HEK293 (cell line): ENCODE data around the gene C1QC.
A peak's percentile ranks its signal among the peaks of the same experiment; 100 is the strongest.

ENCODE experiments used
- CTCF ChIA-PET: fragments of 350-600 bp; formaldehyde crosslinking; extraction: SDS; loops from one replicate; lab custom pipeline; 2021; ENCODE audit warnings: antibody characterized with exemption; lab: Yijun Ruan, JAX
- POLR2A ChIA-PET: fragments of 300-600 bp; formaldehyde crosslinking; extraction: SDS; loops from one replicate; lab custom pipeline; 2020; ENCODE audit warnings: antibody characterized with exemption, inconsistent platforms; lab: Yijun Ruan, JAX
- H3K27ac ChIP-seq: fragments of 200-500 bp; sonication (Bioruptor generic); 2 replicates; pipeline ENCODE4 v1.5.1; 2014; ENCODE audit warnings: low read depth, low read length, control low read depth, inconsistent platforms; ENCODE audit errors: extremely low read depth
- H3K36me3 ChIP-seq, 2 experiments: fragments of 200-500 bp in 1 of 2; sonication (Bioruptor generic) in 1 of 2; 1 replicate in 1 of 2; 2 replicates in 1 of 2; pipeline ENCODE4 v1.5.1; 2014 to 2017; ENCODE audit warnings: inconsistent platforms in 2 of 2, low read length in 2 of 2; ENCODE audit not compliant: control insufficient read depth in 2 of 2, insufficient read depth in 1 of 2
- H3K4me1 ChIP-seq: fragments of 200-500 bp; sonication (Bioruptor generic); 2 replicates; pipeline ENCODE4 v1.5.1; 2014; ENCODE audit warnings: mild to moderate bottlenecking, low read length, inconsistent platforms; ENCODE audit not compliant: control insufficient read depth, insufficient read depth
- H3K4me3 ChIP-seq: 2 replicates; pipeline ENCODE4 v1.5.1; 2011; ENCODE audit warnings: low read depth, mild to moderate bottlenecking, control low read depth, low read length, moderate library complexity
- H3K9me3 ChIP-seq: fragments of 200-500 bp; sonication (Bioruptor generic); 2 replicates; pipeline ENCODE4 v1.5.1; 2014; ENCODE audit warnings: low read depth, low read length, inconsistent platforms; ENCODE audit not compliant: control insufficient read depth, insufficient read depth
- BCL6B ChIP-seq: fragments of 450-650 bp; formaldehyde crosslinking; IDR thresholded peaks from 2 replicates; pipeline ENCODE4 v1.5.1; 2017; ENCODE audit warnings: missing biosample characterization, missing genetic modification characterization
- FEZF1 ChIP-seq: fragments of 450-650 bp; formaldehyde crosslinking; IDR thresholded peaks from 2 replicates; pipeline ENCODE4 v1.5.1; 2016; ENCODE audit warnings: missing biosample characterization, missing genetic modification characterization
- GLIS1 ChIP-seq: fragments of 450-650 bp; formaldehyde crosslinking; IDR thresholded peaks from 2 replicates; pipeline ENCODE4 v1.5.1; 2016; ENCODE audit warnings: missing biosample characterization, missing genetic modification characterization
- GLIS2 ChIP-seq: fragments of 450-650 bp; formaldehyde crosslinking; IDR thresholded peaks from 2 replicates; pipeline ENCODE4 v1.5.1; 2016; ENCODE audit warnings: missing biosample characterization, missing genetic modification characterization
- KLF1 ChIP-seq: fragments of 450-650 bp; formaldehyde crosslinking; IDR thresholded peaks from 2 replicates; pipeline ENCODE4 v1.5.1; 2016; ENCODE audit warnings: missing biosample characterization, missing genetic modification characterization
- PATZ1 ChIP-seq: fragments of 450-650 bp; formaldehyde crosslinking; IDR thresholded peaks from 2 replicates; pipeline ENCODE4 v1.5.1; 2016; ENCODE audit warnings: missing biosample characterization, missing genetic modification characterization
- SCRT1 ChIP-seq: fragments of 450-650 bp; formaldehyde crosslinking; IDR thresholded peaks from 2 replicates; pipeline ENCODE4 v1.5.1; 2016; ENCODE audit warnings: missing biosample characterization, missing genetic modification characterization, borderline replicate concordance
- ZBTB20 ChIP-seq: fragments of 450-650 bp; formaldehyde crosslinking; IDR thresholded peaks from 2 replicates; pipeline ENCODE4 v1.5.1; 2016; ENCODE audit warnings: missing biosample characterization, missing genetic modification characterization
- ZBTB8A ChIP-seq: fragments of 450-650 bp; formaldehyde crosslinking; IDR thresholded peaks from 2 replicates; pipeline ENCODE4 v1.5.1; 2016; ENCODE audit warnings: missing biosample characterization, missing genetic modification characterization
- ZFP69B ChIP-seq: fragments of 450-650 bp; formaldehyde crosslinking; IDR thresholded peaks from 2 replicates; pipeline ENCODE4 v1.5.1; 2016; ENCODE audit warnings: missing biosample characterization, missing genetic modification characterization
- ZNF10 ChIP-seq: fragments of 450-650 bp; formaldehyde crosslinking; IDR thresholded peaks from 2 replicates; pipeline ENCODE4 v1.5.1; 2017; ENCODE audit warnings: missing biosample characterization, missing genetic modification characterization
- ZNF18 ChIP-seq: fragments of 450-650 bp; formaldehyde crosslinking; IDR thresholded peaks from 2 replicates; pipeline ENCODE4 v1.5.1; 2016; ENCODE audit warnings: missing biosample characterization, missing genetic modification characterization
- ZNF184 ChIP-seq: fragments of 450-650 bp; IDR thresholded peaks from 2 replicates; pipeline ENCODE4 v1.5.1; 2018; ENCODE audit warnings: missing biosample characterization, mild to moderate bottlenecking, missing genetic modification characterization
- ZNF202 ChIP-seq: fragments of 450-650 bp; formaldehyde crosslinking; IDR thresholded peaks from 2 replicates; pipeline ENCODE4 v1.5.1; 2016; ENCODE audit warnings: missing biosample characterization, missing genetic modification characterization, borderline replicate concordance
- ZNF221 ChIP-seq: fragments of 450-650 bp; formaldehyde crosslinking; IDR thresholded peaks from 2 replicates; pipeline ENCODE4 v1.5.1; 2017; ENCODE audit warnings: missing biosample characterization, missing genetic modification characterization, borderline replicate concordance
- ZNF223 ChIP-seq: fragments of 450-650 bp; formaldehyde crosslinking; IDR thresholded peaks from 2 replicates; pipeline ENCODE4 v1.5.1; 2016; ENCODE audit warnings: missing biosample characterization, missing genetic modification characterization
- ZNF24 ChIP-seq: fragments of 450-650 bp; formaldehyde crosslinking; IDR thresholded peaks from 2 replicates; pipeline ENCODE4 v1.5.1; 2016; ENCODE audit warnings: missing biosample characterization, missing genetic modification characterization
- ZNF266 ChIP-seq: fragments of 450-650 bp; formaldehyde crosslinking; IDR thresholded peaks from 2 replicates; pipeline ENCODE4 v1.5.1; 2016; ENCODE audit warnings: missing biosample characterization, missing genetic modification characterization, low read depth
- ZNF274 ChIP-seq, 2 experiments: fragments of 200-500 bp in 1 of 2; fragments of 450-650 bp in 1 of 2; sonication (Bioruptor generic) in 1 of 2; formaldehyde crosslinking in 1 of 2; IDR thresholded peaks; 2 replicates each; pipeline versions ENCODE4 v1.5.1 to v1.6.1; 2014 to 2016; ENCODE audit warnings: borderline replicate concordance in 1 of 2, inconsistent platforms in 1 of 2, low read length in 1 of 2, missing biosample characterization in 1 of 2, missing genetic modification characterization in 1 of 2
- ZNF341 ChIP-seq: fragments of 450-650 bp; formaldehyde crosslinking; IDR thresholded peaks from 2 replicates; pipeline ENCODE4; 2016; ENCODE audit warnings: low read depth, missing biosample characterization, missing genetic modification characterization
- ZNF362 ChIP-seq: fragments of 450-650 bp; formaldehyde crosslinking; IDR thresholded peaks from 2 replicates; pipeline ENCODE4 v1.5.1; 2016; ENCODE audit warnings: missing biosample characterization, missing genetic modification characterization
- ZNF416 ChIP-seq: fragments of 450-650 bp; formaldehyde crosslinking; IDR thresholded peaks from 2 replicates; pipeline ENCODE4 v1.5.1; 2016; ENCODE audit warnings: missing biosample characterization, missing genetic modification characterization
- ZNF571 ChIP-seq: fragments of 450-650 bp; formaldehyde crosslinking; IDR thresholded peaks from 2 replicates; pipeline ENCODE4 v1.5.0; 2017; ENCODE audit warnings: missing biosample characterization, missing genetic modification characterization
- ZNF585B ChIP-seq: fragments of 450-650 bp; formaldehyde crosslinking; IDR thresholded peaks from 2 replicates; pipeline ENCODE4 v1.5.1; 2016; ENCODE audit warnings: missing biosample characterization, missing genetic modification characterization
- ZNF654 ChIP-seq: fragments of 450-650 bp; formaldehyde crosslinking; IDR thresholded peaks from 2 replicates; pipeline ENCODE4 v1.5.1; 2016; ENCODE audit warnings: low read depth, missing biosample characterization, missing genetic modification characterization
- ZNF664 ChIP-seq: fragments of 450-650 bp; formaldehyde crosslinking; IDR thresholded peaks from 2 replicates; pipeline ENCODE4 v1.5.1; 2016; ENCODE audit warnings: missing biosample characterization, missing genetic modification characterization

C1QC gene

GRCh38 chr1:22670352-22670975, 27.0 kb downstream of the C1QC start (continued):
- TF ChIP-seq ZNF18 (tag by site-specific recombination), result no peak
- TF ChIP-seq ZNF571 (tag by site-specific recombination), result no peak
- TF ChIP-seq FEZF1, result no peak
- TF ChIP-seq ZNF274 (IDR thresholded peaks at IDR 0.05; ENCODE audit: low read length), result no peak
- TF ChIP-seq ZNF274 (tag by site-specific recombination; IDR thresholded peaks at IDR 0.05; ENCODE audit: borderline replicate concordance), result no peak
- TF ChIP-seq ZNF266 (tag by site-specific recombination), result no peak

- no peaks in the 10 kb centered on the region for H3K4me1 ChIP-seq
- TF ChIP-seq ZNF184 (tag by site-specific recombination), result no peak
- TF ChIP-seq ZNF202 (tag by site-specific recombination), result no peak
- no peak for TF ChIP-seq ZNF341 (tag by site-specific recombination)
- TF ChIP-seq ZNF664 (tag by site-specific recombination), result peak; percentile 94
- TF ChIP-seq ZNF362 (tag by site-specific recombination), result no peak
- no peak for TF ChIP-seq ZNF416
- no peak for TF ChIP-seq ZNF223 (tag by site-specific recombination)
- ChIA-PET CTCF (interaction anchor here (0.6 to 5.7 kb wide), 7 partner anchors 9 to 1454 kb away, joined by 3 to 29 read pairs (median 4); no protein-coding TSS in a partner anchor), POLR2A (no interaction called here)
- H3K9me3 ChIP-seq, result no peaks in the 10 kb centered on the region
- H3K4me3 ChIP-seq, result no peak overlapping the region
- no peaks in the 10 kb centered on the region for H3K36me3 ChIP-seq
- H3K27ac ChIP-seq, result no peak overlapping the region
These were observed 28.6 kb downstream of the C1QC start for GRCh38 chr1:22671999-22672398.

- no peaks in the 10 kb centered on the region for H3K36me3 ChIP-seq
- no peaks in the 10 kb centered on the region for H3K9me3 ChIP-seq
- no peak overlapping the region for H3K4me3 ChIP-seq
- H3K27ac ChIP-seq, result no peak overlapping the region
- ChIA-PET POLR2A (no interaction called here), CTCF (interaction anchor here (0.7 to 5.7 kb wide), 22 partner anchors 10 to 293 kb away, joined by 3 to 29 read pairs (median 4); no protein-coding TSS in a partner anchor)
- H3K4me1 ChIP-seq, result no peaks in the 10 kb centered on the region
- TF ChIP-seq ZNF24 (tag by site-specific recombination), result no peak
- TF ChIP-seq ZNF10 (tag by site-specific recombination), result no peak
- TF ChIP-seq GLIS1 (tag by site-specific recombination), result peak; percentile 23; the same call in 1 of the 2 replicates
- no peak for TF ChIP-seq ZFP69B (tag by site-specific recombination)
- TF ChIP-seq ZNF585B, result no peak
- no peak for TF ChIP-seq SCRT1 (tag by site-specific recombination)
- peak; percentile 56; the same call in 1 of the 2 replicates for TF ChIP-seq GLIS2
- no peak for TF ChIP-seq BCL6B
- peak; percentile 31 for TF ChIP-seq ZBTB8A (tag by site-specific recombination)
- no peak for TF ChIP-seq ZNF221 (tag by site-specific recombination)
- TF ChIP-seq ZNF571 (tag by site-specific recombination), result no peak
- no peak for TF ChIP-seq ZBTB20 (tag by site-specific recombination)
- TF ChIP-seq PATZ1 (tag by site-specific recombination), result no peak
- TF ChIP-seq ZNF654, result peak; percentile 60
- TF ChIP-seq KLF1, result peak; percentile 58; the same call in 1 of the 2 replicates
- TF ChIP-seq ZNF341 (tag by site-specific recombination), result peak; percentile 93
These were observed 30.3 kb downstream of the C1QC start for GRCh38 chr1:22673486-22674409.
